ENCODE data around the gene TTC9B.

GRCh38 chr19:40224342-40225150 is 6.4 kb upstream of the TTC9B start:
- TF ChIP-seq EZH2 (IDR thresholded peaks at IDR 0.05; ENCODE audit: low read depth) (no peak), CTCF (conservative IDR thresholded peaks at IDR 0.05) (no peak)
